GM21390 (cell line): ENCODE results near the gene ADORA2A.

Experiments used
- ATAC-seq: cut with Tn5 transposase; IDR thresholded peaks from one replicate; pipeline ENCODE4 v1.9.1; 2021; ENCODE audit not compliant: unreplicated experiment

Gene ADORA2A

GRCh38 chr22:24417200-24417599 lies 10.2 kb upstream of the ADORA2A start:
- ATAC-seq, result no peak

GRCh38 chr22:24417901-24418641 lies 9.3 kb upstream of the ADORA2A start:
- no peak for ATAC-seq

GRCh38 chr22:24418786-24419474 lies 8.5 kb upstream of the ADORA2A start:
- no peak for ATAC-seq

- ATAC-seq, result no peak
Measured at GRCh38 chr22:24419475-24419850, 7.9 kb upstream of the ADORA2A start.

- ATAC-seq, result no peak
Measured at GRCh38 chr22:24420072-24420976, 7.1 kb upstream of the ADORA2A start.

GRCh38 chr22:24420977-24421343 lies 6.4 kb upstream of the ADORA2A start:
- no peak for ATAC-seq

- no peak for ATAC-seq
Measured at GRCh38 chr22:24421428-24421931, 5.9 kb upstream of the ADORA2A start.

GRCh38 chr22:24422102-24422665 lies 5.2 kb upstream of the ADORA2A start:
- no peak for ATAC-seq

- no peak for ATAC-seq
Measured at GRCh38 chr22:24423519-24424000, 3.8 kb upstream of the ADORA2A start.

- no peak for ATAC-seq
Measured at GRCh38 chr22:24424001-24424900, 3.1 kb upstream of the ADORA2A start.

GRCh38 chr22:24424901-24425775 lies 2.3 kb upstream of the ADORA2A start:
- ATAC-seq, result no peak

- ATAC-seq, result no peak
Measured at GRCh38 chr22:24426436-24426835, 963 bp upstream of the ADORA2A start.

- ATAC-seq, result no peak
Measured at GRCh38 chr22:24426851-24427499, 424 bp upstream of the ADORA2A start.

- ATAC-seq, result no peak
Measured at GRCh38 chr22:24428751-24429410, 1.5 kb downstream of the ADORA2A start.

GRCh38 chr22:24429411-24430365 lies 2.3 kb downstream of the ADORA2A start:
- no peak for ATAC-seq

GRCh38 chr22:24430431-24431308 lies 3.3 kb downstream of the ADORA2A start:
- ATAC-seq, result no peak
